IMR-90 (cell line): ENCODE measurements around the gene C16orf90. TPM values are rescaled to one million over a fixed set of nuclear protein-coding genes. Genes with fewer than 3 reads are reported as not detected.
A peak's percentile ranks its signal among the peaks of the same experiment; 100 is the strongest.

Experiments
- ATAC-seq: fragments of 200-7000 bp; cut with Tn5 transposase; 2 replicates; pipeline ENCODE4 v1.9.1; 2020; ENCODE audit warnings: low read depth, mild to moderate bottlenecking, moderate library complexity
- BruUV-seq: library from RNA; stranded (reverse); fragments of 400-500 nt; replicated peaks from 2 replicates; lab custom pipeline; 2021; lab: Mats Ljungman, UMichigan
- CTCF ChIA-PET: fragments of 300-600 bp; formaldehyde crosslinking; extraction: SDS; loops from one replicate; lab custom pipeline; 2021; ENCODE audit warnings: antibody characterized with exemption; lab: Yijun Ruan, JAX
- POLR2A ChIA-PET: fragments of 300-600 bp; sonication (Branson Sonifier 250); formaldehyde crosslinking; loops from one replicate; lab custom pipeline; 2022; ENCODE audit warnings: antibody characterized with exemption; ENCODE audit not compliant: unreplicated experiment; lab: Charles Lee
- DNase-seq: peaks from one replicate; pipeline ENCODE4 v3.0.0; 2013
- H2AFZ ChIP-seq: replicated peaks from 2 replicates; pipeline ENCODE3; 2013; ENCODE audit warnings: low read length, mild to moderate bottlenecking; ENCODE audit not compliant: poor library complexity
- H2AK5ac ChIP-seq: 2 replicates; pipeline ENCODE4 v1.6.1; 2013; ENCODE audit warnings: low read depth, low read length, inconsistent platforms
- H2AK9ac ChIP-seq: replicated peaks from 2 replicates; pipeline ENCODE3; 2013; ENCODE audit warnings: mild to moderate bottlenecking, low read depth, low read length, moderate library complexity; ENCODE audit not compliant: poor library complexity
- H2BK120ac ChIP-seq: 2 replicates; pipeline ENCODE4 v1.6.1; 2013; ENCODE audit warnings: low read depth, low read length, inconsistent platforms
- H2BK15ac ChIP-seq: 3 replicates; pipeline ENCODE4 v1.6.1; 2013; ENCODE audit warnings: low read depth, low read length, inconsistent platforms
- H2BK20ac ChIP-seq: 2 replicates; pipeline ENCODE4 v1.6.1; 2013; ENCODE audit warnings: low read depth, mild to moderate bottlenecking, inconsistent platforms, low read length, moderate library complexity
- H2BK5ac ChIP-seq: 2 replicates; pipeline ENCODE4 v1.6.1; 2013; ENCODE audit warnings: mild to moderate bottlenecking, low read depth, low read length, inconsistent platforms; ENCODE audit not compliant: poor library complexity, severe bottlenecking
- H3K14ac ChIP-seq: replicated peaks from 2 replicates; pipeline ENCODE4 v1.6.1; 2013; ENCODE audit warnings: low read depth, low read length, inconsistent platforms
- H3K18ac ChIP-seq: 2 replicates; pipeline ENCODE4 v1.6.1; 2013; ENCODE audit warnings: low read depth, low read length, control low read depth
- H3K23ac ChIP-seq: 2 replicates; pipeline ENCODE4 v1.6.1; 2013; ENCODE audit warnings: low read depth, low read length, inconsistent platforms
- H3K27ac ChIP-seq: 2 replicates; pipeline ENCODE4 v1.5.1; 2013; ENCODE audit warnings: mild to moderate bottlenecking, control low read depth, low read length; ENCODE audit not compliant: insufficient read depth
- H3K27me3 ChIP-seq: 2 replicates; pipeline ENCODE4 v1.6.1; 2013; ENCODE audit warnings: low read length; ENCODE audit not compliant: control insufficient read depth, insufficient read depth
- H3K36me3 ChIP-seq: 2 replicates; pipeline ENCODE4 v1.6.1; 2013; ENCODE audit warnings: low read length, mixed read lengths; ENCODE audit not compliant: control insufficient read depth, insufficient read depth
- H3K4ac ChIP-seq: 2 replicates; pipeline ENCODE4 v1.6.1; 2013; ENCODE audit warnings: low read depth, low read length, inconsistent platforms
- H3K4me1 ChIP-seq: 2 replicates; pipeline ENCODE4 v1.6.1; 2013; ENCODE audit warnings: low read length, mixed read lengths; ENCODE audit not compliant: control insufficient read depth, insufficient read depth
- H3K4me2 ChIP-seq: 2 replicates; pipeline ENCODE4 v1.6.1; 2013; ENCODE audit warnings: low read depth, mild to moderate bottlenecking, control low read depth, low read length, moderate library complexity
- H3K4me3 ChIP-seq: 2 replicates; pipeline ENCODE4 v1.5.1; 2013; ENCODE audit warnings: low read depth, mild to moderate bottlenecking, control low read depth, low read length, moderate library complexity; ENCODE audit not compliant: insufficient read depth
- H3K56ac ChIP-seq: 2 replicates; pipeline ENCODE4 v1.6.1; 2013; ENCODE audit warnings: low read length, inconsistent platforms; ENCODE audit not compliant: insufficient read depth; ENCODE audit errors: extremely low read depth
- H3K79me1 ChIP-seq, 2 experiments: 2 replicates each; pipeline ENCODE4 v1.6.1; 2013; ENCODE audit warnings: low read length in 2 of 2, inconsistent platforms in 1 of 2, low read depth in 1 of 2
- H3K9ac ChIP-seq: 2 replicates; pipeline ENCODE4 v1.6.1; 2013; ENCODE audit warnings: low read depth, low read length, control low read depth
- H3K9me1 ChIP-seq: 2 replicates; pipeline ENCODE4 v1.6.1; 2013; ENCODE audit warnings: low read length, inconsistent platforms; ENCODE audit not compliant: insufficient read depth
- H3K9me3 ChIP-seq: 2 replicates; pipeline ENCODE4 v1.6.1; 2013; ENCODE audit warnings: low read length; ENCODE audit not compliant: control insufficient read depth, insufficient read depth
- H4K20me1 ChIP-seq: 2 replicates; pipeline ENCODE4 v1.6.1; 2013; ENCODE audit warnings: low read length, inconsistent platforms; ENCODE audit not compliant: insufficient read depth
- H4K5ac ChIP-seq: 2 replicates; pipeline ENCODE4 v1.6.1; 2013; ENCODE audit warnings: mild to moderate bottlenecking, low read depth, low read length, control low read depth
- H4K8ac ChIP-seq, 2 experiments: 2 replicates each; pipeline ENCODE4 v1.6.1; 2013; ENCODE audit warnings: low read depth in 2 of 2, low read length in 2 of 2, control low read depth in 1 of 2, inconsistent platforms in 1 of 2
- H4K91ac ChIP-seq: 2 replicates; pipeline ENCODE4 v1.6.1; 2013; ENCODE audit warnings: low read depth, low read length, inconsistent platforms; ENCODE audit not compliant: insufficient read depth
- BHLHE40 ChIP-seq: fragments of 150-350 bp; IDR thresholded peaks from 2 replicates; pipeline ENCODE4 v1.6.1; 2016; ENCODE audit warnings: mild to moderate bottlenecking, low read depth, low read length
- CHD1 ChIP-seq: IDR thresholded peaks from 2 replicates; pipeline ENCODE4 v1.6.1; 2012; ENCODE audit warnings: low read depth, low read length, improper control_type of control experiment
- FOS ChIP-seq: fragments of 150-350 bp; IDR thresholded peaks from 2 replicates; pipeline ENCODE4 v1.6.1; 2016; ENCODE audit warnings: low read depth, low read length
- MAZ ChIP-seq: IDR thresholded peaks from 2 replicates; pipeline ENCODE4 v1.6.1; 2012; ENCODE audit warnings: low read depth, mild to moderate bottlenecking, low read length, improper control_type of control experiment, moderate library complexity, borderline replicate concordance
- MXI1 ChIP-seq: IDR thresholded peaks from 2 replicates; pipeline ENCODE4 v1.6.1; 2012; ENCODE audit warnings: low read depth, mild to moderate bottlenecking, low read length, moderate library complexity, borderline replicate concordance
- SMC3 ChIP-seq: fragments of 150-350 bp; IDR thresholded peaks from 2 replicates; pipeline ENCODE4 v1.6.1; 2016; ENCODE audit warnings: low read depth, mild to moderate bottlenecking, antibody characterized with exemption, low read length, moderate library complexity
- WGBS, 2 experiments: methylation state at CpG; one replicate each; pipeline versions ENCODE4 v1.1.5 to v1.1.7; 2013; ENCODE audit warnings: missing lambda C conversion rate in 2 of 2; ENCODE audit not compliant: insufficient read length in 1 of 2; ENCODE audit errors: extremely low coverage in 2 of 2; 5-methylcytosine and 5-hydroxymethylcytosine counted together
- dilution Hi-C: fragments of 300-500 bp; cut with HindIII; formaldehyde crosslinking; loops from one replicate; pipeline ENCODE4 v1.14.3; 2018; ENCODE audit warnings: low sequenced_read_pairs; ENCODE audit not compliant: unreplicated experiment
- in situ Hi-C: fragments of 300-500 bp; cut with MboI; formaldehyde crosslinking; loops from 3 replicates; pipeline ENCODE4 v1.14.3; 2019; ENCODE audit warnings: low sequenced_read_pairs, inconsistent platforms, mixed read lengths
- intact Hi-C: fragments of 100-400 bp; cut with micrococcal nuclease; formaldehyde crosslinking; loops from 2 replicates; pipeline ENCODE4 v1.10.0; 2022
- polyA plus RNA-seq, 3 experiments: library from polyadenylated mRNA; depleted of rRNA; stranded (reverse); fragments of >200 nt; gene quantifications; 2 replicates each; pipeline ENCODE4 v1.2.3, GENCODE V29; 2012; ENCODE audit warnings: low replicate concordance in 1 of 3
- total RNA-seq: library from RNA; depleted of rRNA; stranded (reverse); fragments of >200 nt; gene quantifications from 2 replicates; pipeline ENCODE4 v1.2.3, GENCODE V29; 2012
- TF ChIP-seq, protein P1 (sequence below): fragments of 150-350 bp; IDR thresholded peaks from 2 replicates; pipeline ENCODE4 v1.6.1; 2017; ENCODE audit warnings: mild to moderate bottlenecking, antibody characterized with exemption, low read length, low read depth

C16orf90 gene
- total and polyA plus RNA-seq, 2 of the 4 experiments (the other 2 are of a cell fraction), result not detected

DNA sequence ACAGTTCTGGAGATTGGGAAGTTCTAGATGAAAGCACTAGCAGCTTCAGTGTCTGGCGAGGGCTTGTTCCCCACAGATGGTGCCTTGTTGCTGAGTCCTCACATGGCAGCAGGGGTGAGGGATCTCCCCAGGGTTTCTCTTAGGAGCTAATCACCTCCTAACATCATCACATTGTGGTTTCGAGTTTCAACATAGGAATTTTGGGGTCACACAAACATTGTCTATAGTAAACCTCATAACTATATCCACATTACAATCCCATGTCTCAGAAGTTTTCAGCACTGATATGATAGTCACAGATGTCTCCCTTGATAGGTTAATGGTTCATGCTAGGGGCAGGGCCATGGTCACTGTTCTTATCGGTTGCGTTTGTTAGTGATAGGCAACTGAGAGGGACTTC, 19.3 kb upstream of the C16orf90 start:
- Histone ChIP-seq H3K23ac (no peak overlapping the region; the same call in none of the 2 replicates), H3K9ac (no peak overlapping the region), H3K56ac (no peak overlapping the region), H4K5ac (no peak overlapping the region), H3K27ac (peak overlapping the region; percentile 52; the same call in 1 of the 2 replicates), H2AK5ac (peak overlapping the region; percentile 44), H2BK15ac (no peak overlapping the region), H3K9me3 (no peaks in the 10 kb centered on the region), H4K91ac (no peak overlapping the region), H3K9me1 (peaks cover 15% of the 10 kb centered on the region), H3K14ac (no peak overlapping the region), H4K20me1 (peaks cover 9% of the 10 kb centered on the region; the same call in 1 of the 2 replicates), H3K18ac (no peak overlapping the region), H2AFZ (no peak overlapping the region), H3K27me3 (no peaks in the 10 kb centered on the region), H2AK9ac (no peak overlapping the region), H3K36me3 (peaks cover 41% of the 10 kb centered on the region), H3K79me1 (peaks cover 0 to 3% of the 10 kb centered on the region in 2 experiments; a peak in 1 of 4 replicates), H2BK120ac (no peak overlapping the region), H3K4me1 (peaks cover 13% of the 10 kb centered on the region), H3K4me2 (peak overlapping the region; percentile 15; the same call in 1 of the 2 replicates), H2BK20ac (no peak overlapping the region), H2BK5ac (peak overlapping the region; percentile 16), H3K4me3 (no peak overlapping the region), H4K8ac (no peak overlapping the region), H3K4ac (no peak overlapping the region)
- intact Hi-C loops (no loop called here), dilution Hi-C loops (no loop called here), in situ Hi-C loops (no loop called here)
- ChIA-PET CTCF (interaction anchor here (0.9 kb wide), 1 partner anchor 14 kb away, joined by 3 read pairs; the partner anchor contains the start of gene CLUAP1), POLR2A (no interaction called here)
- BruUV-seq, result no TSS peak
- TF ChIP-seq SMC3 (no peak), BHLHE40 (no peak), MAZ (no peak), MXI1 (no peak), CHD1 (no peak), FOS (0 out of 2 replicates have a peak, but pooled peaks have one; percentile 7)
- TF ChIP-seq, protein P1, sequence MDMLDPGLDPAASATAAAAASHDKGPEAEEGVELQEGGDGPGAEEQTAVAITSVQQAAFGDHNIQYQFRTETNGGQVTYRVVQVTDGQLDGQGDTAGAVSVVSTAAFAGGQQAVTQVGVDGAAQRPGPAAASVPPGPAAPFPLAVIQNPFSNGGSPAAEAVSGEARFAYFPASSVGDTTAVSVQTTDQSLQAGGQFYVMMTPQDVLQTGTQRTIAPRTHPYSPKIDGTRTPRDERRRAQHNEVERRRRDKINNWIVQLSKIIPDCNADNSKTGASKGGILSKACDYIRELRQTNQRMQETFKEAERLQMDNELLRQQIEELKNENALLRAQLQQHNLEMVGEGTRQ, result no peak
- WGBS, 2 experiments, result 96% methylated on average over 3 of the region's 4 CpGs; no CpG with 5 or more reads in 1 of the 2 experiments
- DNase-seq, result peak; percentile 89
- peak; percentile 83 for ATAC-seq
